ENCODE results near the gene PHGDH.
A peak's percentile ranks its signal among the peaks of the same experiment; 100 is the strongest.

Gene PHGDH

DNA sequence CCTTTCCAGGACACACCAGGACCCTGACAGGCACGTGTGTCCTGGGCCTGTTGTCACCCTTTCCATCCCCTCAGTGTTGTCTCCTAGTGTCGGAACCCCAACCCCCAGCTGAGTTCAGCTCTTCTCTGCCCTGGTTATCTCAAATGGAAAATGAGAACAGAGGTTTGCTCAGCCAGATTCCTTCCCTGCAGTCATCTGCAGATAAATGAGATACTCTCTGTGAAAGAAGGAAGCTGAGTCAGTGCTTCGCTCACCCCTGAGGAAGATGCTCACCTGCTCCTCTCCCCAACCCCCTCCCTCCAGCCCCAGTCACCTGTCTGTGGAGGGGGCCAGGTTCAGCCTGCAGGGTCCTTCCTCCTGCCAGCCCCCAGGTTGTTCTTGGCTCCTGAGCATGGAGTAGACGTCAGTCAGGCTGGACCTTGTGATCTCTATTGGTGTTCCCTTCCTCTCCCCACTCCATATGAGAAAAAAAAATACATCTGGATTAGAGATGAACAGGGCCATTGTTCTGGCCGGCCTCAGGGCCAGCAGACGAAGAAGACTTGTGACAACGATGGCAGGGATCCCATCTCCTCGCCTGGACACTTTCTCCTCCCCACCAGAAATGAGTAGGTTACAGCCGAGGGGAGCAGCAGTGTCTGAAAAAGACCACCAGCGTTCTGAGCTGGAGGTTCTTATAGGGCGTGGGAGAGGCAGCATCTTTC lies 20.9 kb downstream of the PHGDH start:
- no peak for DNase-seq

DNA sequence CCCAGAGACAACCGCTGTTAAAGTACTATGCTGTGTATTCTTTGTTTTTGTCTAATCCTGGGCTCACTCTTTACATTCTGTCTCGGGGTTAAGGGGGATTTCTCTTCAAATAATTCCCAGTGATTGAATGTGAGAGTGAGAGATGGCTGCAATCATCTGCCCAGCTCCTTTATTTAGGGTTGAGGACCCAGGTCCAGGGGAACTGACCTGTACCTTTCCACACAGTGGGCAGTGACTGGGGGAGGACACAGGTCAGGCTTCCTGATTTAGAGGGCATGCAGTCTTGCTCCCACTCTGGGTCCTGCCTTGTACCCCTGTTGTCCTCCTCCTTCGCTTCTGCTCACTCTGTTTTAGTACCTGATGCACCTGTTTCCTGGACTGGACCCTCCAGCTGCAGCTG lies 22.0 kb downstream of the PHGDH start:
- DNase-seq = no peak

DNA sequence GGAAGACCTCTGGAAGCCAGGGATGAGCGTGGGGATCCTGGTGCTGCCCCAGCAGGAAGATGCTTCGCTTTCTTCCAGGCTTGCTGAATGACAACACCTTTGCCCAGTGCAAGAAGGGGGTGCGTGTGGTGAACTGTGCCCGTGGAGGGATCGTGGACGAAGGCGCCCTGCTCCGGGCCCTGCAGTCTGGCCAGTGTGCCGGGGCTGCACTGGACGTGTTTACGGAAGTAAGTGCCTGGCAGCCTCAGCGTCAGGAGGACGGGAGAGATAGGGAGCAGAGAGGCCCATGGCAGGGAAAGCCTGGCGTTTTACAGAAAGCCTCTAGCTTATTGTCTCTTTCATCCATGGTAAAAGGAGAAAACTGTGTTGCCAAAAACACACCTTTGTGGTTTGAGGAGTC lies 23.5 kb downstream of the PHGDH start:
- DNase-seq = no peak

DNA sequence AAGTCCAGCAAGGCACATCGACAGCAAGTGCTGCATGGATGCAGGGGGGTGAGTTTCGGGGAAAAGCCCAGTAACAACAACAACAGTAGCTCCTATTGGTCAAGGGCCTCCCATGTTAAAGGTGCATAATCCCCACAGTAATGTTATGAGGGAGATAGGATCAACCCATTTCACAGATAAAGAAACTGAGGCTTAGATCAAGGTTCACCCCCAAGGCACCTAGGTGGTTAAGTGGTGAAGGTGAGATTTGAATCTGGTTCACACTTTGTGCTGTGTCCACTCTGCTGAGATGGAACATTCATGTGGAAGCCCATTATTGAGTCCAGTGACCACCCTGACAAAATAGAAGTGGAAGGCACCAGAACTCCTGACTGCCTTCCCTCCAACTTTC lies 24.9 kb downstream of the PHGDH start:
- DNase-seq = no peak

DNA sequence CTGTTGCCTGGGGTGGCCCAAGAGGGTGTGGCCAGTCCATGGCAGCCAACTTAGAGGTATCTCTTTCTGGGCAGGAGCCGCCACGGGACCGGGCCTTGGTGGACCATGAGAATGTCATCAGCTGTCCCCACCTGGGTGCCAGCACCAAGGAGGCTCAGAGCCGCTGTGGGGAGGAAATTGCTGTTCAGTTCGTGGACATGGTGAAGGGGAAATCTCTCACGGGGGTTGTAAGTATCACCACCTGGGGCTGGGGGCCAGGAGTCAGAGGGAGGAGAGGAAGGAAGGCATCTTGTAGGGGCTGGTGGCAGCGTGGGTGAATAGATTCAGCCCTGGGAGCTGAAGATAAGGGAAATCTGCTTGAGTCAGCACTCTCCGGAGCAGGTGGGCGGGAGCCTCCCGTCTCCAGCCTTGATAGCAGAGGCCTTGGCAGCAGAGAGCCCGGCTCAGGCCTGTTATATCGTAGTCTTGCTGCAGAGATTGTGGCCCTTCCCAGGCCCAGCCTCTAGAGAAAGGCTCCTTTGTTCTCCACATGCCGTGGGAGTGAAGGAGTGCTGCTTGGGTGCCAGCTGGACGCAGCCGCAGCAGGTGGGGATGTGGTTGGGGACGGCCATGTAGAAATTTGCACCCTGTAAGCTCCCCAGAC lies 25.4 kb downstream of the PHGDH start:
- no peak for DNase-seq

DNA sequence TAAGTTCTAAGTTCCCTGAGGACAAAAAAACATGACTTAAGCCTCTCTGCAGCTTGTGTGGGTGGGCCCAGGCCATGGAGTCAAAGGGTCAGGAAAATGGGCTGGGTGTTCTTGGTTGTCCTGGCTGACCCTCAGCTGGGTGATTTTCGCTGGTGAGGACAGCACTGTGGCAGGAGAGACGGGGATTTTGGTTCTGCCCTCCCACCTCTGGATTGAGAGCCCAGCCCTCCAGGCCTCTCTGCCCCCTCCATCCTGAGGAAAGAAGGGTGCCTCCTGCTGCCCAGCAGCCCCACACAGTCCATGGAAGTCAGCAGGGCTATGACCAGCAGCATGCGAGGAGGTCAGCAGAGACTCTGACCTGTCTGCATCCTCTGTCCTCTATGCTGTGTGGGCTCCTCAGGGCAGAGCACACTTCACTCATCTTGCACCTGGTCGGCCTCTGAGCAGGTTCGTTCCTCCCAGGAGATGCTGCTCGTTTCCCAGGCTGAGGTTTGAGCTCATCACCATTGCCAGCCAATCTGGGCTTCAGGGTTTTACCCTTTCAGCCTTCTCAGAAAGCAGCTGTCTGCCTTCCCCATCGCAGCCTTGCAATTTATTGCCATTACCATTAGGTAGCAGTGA lies 26.5 kb downstream of the PHGDH start:
- no peak for DNase-seq

DNA sequence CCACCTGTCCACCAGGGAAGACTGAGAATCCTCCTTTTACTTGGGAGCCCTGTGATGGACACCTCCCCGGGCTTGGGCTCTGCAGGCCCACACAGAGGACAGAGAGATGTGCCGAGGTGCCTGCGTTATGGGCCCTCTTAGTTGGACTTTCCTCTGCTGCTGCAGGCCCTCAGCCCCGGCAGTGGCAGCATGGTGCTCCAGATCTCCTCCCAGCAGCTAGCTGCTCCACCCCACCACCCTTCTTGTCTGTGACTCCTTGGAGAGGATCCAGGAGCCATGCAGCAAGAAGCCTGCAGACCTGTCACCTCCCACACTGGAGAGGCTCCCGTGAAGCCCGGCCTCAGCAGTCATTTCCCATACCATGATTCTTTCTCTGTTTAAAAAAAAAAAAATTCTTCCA lies 27.4 kb downstream of the PHGDH start:
- no peak for DNase-seq

DNA sequence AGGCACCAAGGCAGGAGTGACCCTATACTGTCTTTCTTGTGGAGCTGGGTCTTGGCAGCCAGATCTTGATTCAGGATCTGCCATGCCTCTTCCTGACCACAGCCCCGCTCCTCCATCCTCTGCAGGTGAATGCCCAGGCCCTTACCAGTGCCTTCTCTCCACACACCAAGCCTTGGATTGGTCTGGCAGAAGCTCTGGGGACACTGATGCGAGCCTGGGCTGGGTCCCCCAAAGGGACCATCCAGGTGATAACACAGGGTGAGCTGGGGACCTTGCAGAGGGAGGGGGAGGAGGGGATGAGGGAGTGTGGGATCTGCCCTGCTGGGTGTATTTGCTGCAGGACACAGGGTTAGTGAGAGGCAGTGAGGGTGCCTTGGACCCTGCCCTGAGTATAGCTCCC lies 28.5 kb downstream of the PHGDH start:
- DNase-seq = no peak

DNA sequence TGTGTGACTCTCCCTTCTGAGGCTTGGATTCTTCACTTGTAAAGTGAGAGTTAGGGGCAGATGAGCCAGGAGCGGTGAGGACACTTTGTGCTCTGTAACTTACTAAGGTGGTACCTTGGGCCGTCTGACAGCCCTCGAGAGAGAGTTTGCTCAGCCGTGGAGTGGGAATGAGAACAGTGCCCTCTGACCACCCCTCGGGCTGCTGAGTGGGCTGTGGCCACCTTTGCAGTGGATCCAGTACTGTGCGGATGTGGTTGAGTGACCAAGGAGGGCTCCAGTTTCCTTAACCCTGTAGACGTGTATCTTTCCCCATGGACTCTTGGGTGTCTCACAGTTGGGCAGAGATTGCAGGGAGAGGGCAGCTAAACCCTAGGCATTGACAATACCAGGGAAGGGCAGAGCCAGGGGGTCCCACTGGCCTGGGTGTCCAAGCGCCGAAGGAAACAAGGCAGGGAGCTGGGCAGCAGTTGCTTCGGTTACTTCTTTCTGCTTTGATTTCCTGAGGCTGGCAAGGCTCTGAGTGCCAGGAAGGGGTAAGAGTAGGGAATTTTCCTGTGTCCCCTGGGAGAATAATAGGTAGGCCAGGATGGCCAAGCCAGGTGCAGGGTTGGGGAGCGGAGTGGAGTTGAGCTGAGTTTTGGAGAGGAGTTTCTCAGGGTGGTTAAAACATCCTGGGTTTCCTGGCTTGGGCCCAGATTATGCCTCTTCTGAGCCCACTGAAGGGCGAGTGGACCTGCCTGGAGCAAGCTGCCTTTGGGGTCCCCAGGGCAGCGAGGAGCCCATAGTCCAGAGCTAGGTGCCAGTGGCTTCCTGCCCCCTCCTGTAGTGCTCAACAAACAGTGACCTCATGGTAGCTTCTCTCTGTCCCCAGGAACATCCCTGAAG lies 29.4 kb downstream of the PHGDH start:
- no peak for DNase-seq

DNA sequence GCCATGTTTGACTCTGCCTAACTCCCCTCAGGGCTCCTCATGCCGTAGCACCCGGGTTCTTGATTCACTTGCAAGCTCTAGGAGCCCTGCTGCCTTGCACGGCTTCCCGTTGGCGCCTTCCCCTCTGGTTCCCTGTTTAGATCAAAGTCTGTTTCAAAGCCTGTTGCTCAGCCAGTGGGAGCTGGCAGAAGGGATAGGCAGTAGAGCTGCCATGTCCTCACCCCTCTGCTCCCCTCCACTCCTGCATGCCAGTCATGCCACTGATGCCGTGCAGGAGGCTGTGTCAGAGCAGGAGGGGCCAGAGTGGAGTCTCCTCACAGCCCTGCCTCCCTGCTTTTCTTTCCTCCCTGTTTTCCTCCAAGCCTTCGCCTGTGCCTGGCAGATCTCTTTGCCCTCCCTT lies 30.5 kb downstream of the PHGDH start:
- no peak for DNase-seq

DNA sequence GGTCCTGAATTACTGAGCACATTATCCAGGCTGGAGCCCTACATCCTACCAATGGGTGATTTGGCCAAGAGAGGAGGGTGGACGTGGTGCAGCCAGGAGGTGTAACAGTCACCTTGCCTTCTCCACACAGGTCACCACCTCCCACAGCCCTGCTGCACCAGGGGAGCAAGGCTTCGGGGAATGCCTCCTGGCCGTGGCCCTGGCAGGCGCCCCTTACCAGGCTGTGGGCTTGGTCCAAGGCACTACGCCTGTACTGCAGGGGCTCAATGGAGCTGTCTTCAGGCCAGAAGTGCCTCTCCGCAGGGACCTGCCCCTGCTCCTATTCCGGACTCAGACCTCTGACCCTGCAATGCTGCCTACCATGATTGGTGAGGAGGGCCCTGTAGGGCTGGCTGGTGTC lies 30.9 kb downstream of the PHGDH start:
- DNase-seq = no peak

DNA sequence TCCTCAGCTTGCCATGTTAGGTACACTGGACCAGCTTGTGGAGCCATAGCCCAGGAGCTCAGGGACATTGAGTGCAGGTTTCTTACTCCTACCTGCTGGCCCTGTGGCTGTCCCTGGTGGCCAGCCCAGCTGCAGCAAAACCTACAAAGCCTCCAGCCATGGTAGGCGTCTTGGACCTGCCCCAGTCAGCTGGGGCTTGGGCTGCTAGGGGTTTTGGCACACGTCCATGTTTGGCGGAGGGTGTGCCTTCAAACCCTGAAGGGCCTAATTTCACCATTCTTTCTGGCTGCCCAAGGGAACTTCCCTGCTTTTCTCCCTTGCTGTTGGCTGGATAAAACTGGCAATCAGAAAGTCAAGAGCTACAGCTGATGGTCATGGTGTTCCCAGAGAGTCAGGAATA lies 31.6 kb downstream of the PHGDH start:
- DNase-seq = no peak

DNA sequence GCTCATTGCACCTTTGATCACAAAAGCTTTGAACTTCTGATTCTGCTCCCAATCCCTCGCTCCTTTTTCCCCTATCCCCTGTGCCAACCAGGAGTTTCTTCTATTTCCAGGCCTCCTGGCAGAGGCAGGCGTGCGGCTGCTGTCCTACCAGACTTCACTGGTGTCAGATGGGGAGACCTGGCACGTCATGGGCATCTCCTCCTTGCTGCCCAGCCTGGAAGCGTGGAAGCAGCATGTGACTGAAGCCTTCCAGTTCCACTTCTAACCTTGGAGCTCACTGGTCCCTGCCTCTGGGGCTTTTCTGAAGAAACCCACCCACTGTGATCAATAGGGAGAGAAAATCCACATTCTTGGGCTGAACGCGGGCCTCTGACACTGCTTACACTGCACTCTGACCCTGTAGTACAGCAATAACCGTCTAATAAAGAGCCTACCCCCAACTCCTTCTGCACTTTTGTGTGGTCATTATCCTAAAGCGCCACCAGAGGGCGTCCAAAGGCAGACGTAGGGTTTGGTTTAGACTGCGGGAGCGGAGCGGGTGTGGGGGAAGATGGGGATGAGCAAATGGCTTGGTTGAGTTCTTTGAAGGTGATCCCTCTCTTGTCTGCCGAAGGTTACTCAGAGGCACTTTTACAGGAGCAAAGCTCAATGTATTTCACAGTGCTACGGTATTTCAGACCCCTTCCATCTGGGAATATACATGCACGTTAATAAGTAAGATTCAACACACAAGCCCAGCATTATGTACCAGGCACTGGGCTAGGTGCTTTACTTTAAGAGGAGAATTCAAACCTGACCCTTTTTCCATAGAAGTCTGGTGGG lies 32.3 kb downstream of the PHGDH start:
- DNase-seq = peak; percentile 27 to 45

DNA sequence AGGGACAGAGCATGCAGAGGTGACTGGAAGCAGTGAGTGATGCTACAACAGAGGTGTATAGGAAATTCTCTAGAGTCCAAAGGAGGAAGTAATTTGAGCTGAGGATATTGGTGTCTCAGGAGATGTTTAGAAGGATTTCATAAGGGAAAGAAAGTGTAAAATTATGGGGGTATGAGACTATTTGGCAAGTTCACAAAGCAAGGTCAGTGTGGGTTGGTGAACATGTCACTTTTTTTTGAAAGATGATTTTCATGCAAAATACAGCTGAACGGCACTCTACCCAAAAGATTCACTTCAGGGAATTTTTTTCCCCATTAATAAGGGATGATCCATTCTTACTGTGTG lies 32.8 kb downstream of the PHGDH start:
- DNase-seq = no peak

DNA sequence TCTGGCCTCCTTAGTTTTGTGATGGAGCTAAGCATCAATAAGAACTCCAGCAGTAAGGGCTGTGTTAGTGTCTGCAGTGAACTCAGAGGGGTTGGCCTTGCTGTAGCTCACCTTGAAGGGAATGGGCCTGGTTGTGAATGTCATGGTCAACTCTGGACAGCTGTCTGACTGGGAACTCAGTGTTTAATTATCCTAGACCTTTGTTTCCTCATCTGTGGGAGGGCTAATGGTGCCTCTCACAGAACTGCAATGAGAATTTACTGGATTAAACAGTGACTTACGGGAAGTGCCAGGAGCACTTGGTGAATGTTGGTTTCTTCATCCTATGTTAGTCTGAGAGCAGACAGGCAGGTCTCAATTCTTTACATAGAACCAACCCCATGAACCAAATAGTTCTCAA lies 33.3 kb downstream of the PHGDH start:
- no peak for DNase-seq

DNA sequence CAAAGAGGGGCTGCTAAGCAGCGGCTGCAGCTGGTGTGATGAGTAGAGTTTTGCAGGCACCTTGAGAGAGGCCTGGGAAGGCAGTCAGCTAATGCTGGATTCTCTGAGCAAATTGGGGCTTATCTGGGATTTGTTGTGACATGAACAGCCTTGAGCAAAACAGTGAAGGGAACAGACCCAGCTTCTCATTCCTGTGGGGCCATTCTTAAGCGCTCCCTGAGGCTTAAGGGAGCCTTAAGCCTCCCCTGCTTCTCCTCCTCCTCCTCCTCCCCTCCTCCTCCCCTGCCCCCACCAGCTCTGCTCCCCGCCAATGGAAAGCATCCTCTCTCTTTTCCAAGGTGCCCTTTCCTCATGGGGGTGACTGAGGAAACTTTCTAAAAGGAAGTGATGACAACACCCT lies 35.7 kb downstream of the PHGDH start:
- DNase-seq = no peak

DNA sequence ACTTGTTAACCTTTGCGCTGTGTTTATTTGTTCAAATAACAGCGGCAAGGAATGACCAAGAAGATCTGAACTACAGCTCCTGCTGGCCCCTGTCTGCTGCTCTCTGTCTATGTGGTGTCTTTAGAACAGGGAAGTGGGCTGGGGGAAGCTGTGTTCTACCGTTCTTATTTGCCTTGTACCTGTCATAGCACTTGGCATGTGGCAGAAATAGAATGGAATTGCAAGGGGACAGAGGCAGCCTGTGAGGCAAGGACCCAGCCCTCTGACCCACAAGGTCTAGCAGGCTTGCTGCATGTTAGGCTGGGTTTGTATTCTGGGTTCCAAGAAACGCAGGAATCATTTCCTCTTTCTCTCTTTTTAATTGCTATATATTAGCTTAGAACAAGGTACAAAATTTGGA lies 36.3 kb downstream of the PHGDH start:
- DNase-seq = no peak

DNA sequence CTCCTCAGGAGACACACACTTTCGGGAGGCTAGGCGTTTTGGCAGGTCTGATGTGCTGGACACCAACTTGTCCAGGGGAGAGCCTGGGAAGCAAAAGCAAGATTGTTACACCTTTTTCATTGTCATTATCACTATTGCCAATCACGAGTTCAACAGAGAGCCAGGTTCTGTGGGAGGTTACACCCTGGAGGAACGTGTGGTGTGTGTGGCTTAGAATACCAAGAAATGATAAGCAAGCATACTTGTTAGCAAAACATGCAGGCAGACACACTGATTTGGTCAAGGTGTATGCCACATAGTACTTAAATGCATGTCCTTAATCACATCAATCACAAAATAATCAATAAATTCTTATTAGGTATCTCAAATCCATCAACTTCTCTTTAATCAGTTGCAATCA lies 40.9 kb downstream of the PHGDH start:
- DNase-seq = no peak

DNA sequence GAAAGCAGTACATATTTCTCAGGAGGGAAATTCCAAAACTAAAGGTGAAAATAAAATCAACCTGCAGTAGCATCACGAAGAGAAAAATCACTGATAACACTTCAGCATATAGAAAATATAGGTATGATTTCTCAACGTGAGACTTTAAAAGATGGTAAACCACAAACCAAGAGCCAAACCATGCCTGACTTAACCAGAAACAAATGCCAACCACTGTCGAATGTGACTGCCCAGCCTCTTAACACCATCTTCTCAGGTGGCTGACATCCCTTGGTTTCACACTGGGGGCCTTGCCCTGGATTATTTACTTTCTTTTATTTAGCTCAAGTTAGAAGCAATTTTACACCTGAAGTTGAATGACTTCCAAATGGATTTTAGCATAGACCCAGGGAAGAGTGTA lies 46.9 kb downstream of the PHGDH start:
- no peak for DNase-seq

DNA sequence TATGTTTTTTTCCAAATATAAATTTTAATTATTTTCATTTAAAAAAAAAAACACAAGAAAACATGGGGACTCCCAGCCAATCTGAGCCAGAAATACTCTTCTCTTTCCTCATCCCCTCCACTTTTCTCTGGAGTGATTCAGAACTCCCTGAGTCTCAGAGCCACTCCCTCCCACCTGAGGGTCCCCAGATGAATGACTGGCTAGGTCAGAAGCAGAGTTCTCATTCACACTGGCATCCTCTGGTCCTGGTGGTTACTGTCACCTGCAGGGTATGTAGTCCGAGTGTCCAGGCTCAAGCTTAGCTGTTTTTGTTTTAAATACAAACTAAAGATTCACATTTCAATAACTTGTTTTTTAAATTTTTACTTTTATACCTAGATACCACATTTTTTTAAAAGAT lies 50.7 kb downstream of the PHGDH start:
- no peak for DNase-seq

DNA sequence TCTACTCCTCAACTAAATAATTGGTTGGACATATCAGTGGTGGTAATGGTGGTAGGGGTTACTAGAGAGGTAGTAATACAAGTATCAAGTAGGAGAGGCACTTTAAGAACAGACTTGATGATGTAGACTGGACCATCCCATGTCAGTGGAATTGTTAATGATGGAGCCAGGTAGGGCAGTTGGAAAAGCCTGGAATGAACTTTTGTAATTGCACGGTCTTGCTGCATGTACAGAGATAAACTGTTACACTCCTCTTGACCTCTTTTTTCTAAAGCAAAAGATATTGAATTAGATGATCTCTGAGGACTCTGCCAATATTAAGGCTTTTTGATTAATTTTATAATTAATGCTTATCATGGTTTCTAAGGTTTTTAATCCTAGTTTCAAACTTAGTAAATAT lies 51.2 kb downstream of the PHGDH start:
- no peak for DNase-seq

DNA sequence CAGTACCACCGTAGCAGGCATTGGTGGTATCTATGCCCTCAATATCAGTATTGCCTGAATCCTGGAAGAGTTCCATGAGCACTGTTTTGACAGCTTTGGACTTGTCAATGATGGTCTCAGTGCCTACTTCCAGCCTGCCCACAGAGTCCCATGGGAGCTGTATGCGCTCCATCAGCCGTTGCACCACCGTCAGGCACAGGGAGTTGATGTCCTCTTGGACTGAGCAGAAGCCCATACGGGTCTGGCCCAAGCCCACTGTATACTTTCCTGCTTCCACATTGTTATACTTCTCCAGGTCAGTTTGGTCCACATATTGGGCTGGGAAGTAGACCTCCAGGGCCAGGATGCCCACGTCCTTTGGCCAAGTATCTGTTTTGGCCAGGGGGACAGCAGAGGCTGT lies 52.5 kb downstream of the PHGDH start:
- no peak for DNase-seq

DNA sequence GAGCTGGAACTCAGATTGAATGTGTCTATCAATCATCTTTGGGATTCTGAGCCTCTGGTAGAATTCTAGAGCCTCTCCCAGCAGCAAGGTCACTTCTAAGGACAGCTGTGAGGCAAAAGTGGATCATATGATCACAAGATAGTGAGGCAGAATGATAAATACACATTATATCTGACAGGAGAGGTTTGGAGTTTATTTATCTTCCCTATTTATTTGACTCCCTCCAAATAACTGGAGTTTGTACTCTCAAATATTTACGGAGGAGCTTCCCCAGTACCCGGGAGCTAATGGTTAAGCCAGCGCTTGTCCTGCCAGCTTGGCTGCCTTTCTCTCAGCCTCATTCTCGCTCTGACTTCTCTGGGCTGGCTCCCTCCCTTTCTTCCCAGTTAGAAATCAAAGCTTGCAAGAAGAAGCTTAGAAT lies 54.6 kb downstream of the PHGDH start:
- no peak for DNase-seq
